ENCODE data around the gene RRP7A. TPM values are rescaled to one million over a fixed set of nuclear protein-coding genes. Genes with fewer than 3 reads are reported as not detected.

Gene RRP7A
- total and polyA plus RNA-seq, 12 donors = 20.8 to 35.2 (median 26.1) TPM

DNA sequence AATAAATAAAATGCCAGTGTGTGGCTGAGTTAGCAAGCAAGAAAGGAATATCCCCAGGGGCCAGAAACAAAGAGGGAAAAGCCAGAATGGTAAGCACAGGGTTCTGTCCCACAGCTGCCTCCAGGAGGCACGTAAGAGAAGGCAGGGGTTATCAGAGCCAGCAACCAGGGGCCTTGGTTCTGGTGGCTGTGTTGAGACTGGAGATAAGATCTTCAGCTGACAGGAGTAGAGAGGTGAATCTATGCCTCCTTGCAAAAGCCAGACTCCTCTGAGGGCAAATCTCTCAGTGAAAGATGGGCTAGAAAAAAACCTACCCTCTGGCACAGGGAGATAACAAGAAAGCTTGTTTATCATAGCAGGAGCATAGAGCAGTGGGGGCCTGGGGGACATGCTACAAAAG is 57.6 kb downstream of the RRP7A start:
- Histone ChIP-seq H3K27me3 (peaks cover 0 to 63% (median 53%) of the 10 kb centered on the region in 7 donors), H3K27ac (no peak overlapping the region), H3K4me1 (peaks cover 0 to 7% (median 0%) of the 10 kb centered on the region in 9 donors), H3K4me3 (no peak overlapping the region), H3K36me3 (no peaks in the 10 kb centered on the region), H3K9me3 (no peaks in the 10 kb centered on the region)
- TF ChIP-seq, protein P1, sequence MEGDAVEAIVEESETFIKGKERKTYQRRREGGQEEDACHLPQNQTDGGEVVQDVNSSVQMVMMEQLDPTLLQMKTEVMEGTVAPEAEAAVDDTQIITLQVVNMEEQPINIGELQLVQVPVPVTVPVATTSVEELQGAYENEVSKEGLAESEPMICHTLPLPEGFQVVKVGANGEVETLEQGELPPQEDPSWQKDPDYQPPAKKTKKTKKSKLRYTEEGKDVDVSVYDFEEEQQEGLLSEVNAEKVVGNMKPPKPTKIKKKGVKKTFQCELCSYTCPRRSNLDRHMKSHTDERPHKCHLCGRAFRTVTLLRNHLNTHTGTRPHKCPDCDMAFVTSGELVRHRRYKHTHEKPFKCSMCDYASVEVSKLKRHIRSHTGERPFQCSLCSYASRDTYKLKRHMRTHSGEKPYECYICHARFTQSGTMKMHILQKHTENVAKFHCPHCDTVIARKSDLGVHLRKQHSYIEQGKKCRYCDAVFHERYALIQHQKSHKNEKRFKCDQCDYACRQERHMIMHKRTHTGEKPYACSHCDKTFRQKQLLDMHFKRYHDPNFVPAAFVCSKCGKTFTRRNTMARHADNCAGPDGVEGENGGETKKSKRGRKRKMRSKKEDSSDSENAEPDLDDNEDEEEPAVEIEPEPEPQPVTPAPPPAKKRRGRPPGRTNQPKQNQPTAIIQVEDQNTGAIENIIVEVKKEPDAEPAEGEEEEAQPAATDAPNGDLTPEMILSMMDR (IDR thresholded peaks at IDR 0.05) = no peak
- intact Hi-C loops (cut with DNase I) = no loop called here
- WGBS, 2 donors = 48 to 67% methylated on average over 1 of the region's 1 CpG
- no peak for DNase-seq
- ATAC-seq = no peak

DNA sequence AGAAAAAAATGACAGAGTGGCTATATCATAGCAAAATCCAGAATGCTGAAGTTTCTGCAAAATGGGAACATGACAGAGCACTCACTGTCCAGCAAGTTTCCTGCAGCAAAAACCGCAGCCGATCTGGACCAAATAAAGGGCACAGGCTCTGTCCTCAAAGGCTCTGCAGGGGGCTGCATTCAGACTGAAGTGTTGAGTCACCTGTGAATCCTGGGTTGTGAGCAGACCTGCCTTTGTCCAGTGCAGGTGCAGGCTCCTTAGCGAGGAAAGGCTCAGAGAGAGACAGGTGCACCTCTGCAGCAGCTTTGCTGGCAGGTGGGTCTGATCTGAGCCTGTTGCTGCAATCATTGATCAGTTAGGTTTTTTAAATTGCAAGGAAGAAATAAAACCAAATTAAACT is 58.1 kb downstream of the RRP7A start:
- 57 to 62% methylated on average over 3 of the region's 3 CpGs for WGBS, 2 donors
- no peak for ATAC-seq
- intact Hi-C loops (cut with DNase I) = no loop called here
- peaks cover 0 to 66% (median 53%) of the 10 kb centered on the region in 7 donors for H3K27me3 ChIP-seq
- H3K9me3 ChIP-seq = no peaks in the 10 kb centered on the region
- peaks cover 0 to 7% (median 0%) of the 10 kb centered on the region in 9 donors for H3K4me1 ChIP-seq
- no peak overlapping the region for H3K4me3 ChIP-seq
- DNase-seq = no peak
- no peak overlapping the region for H3K27ac ChIP-seq
- TF ChIP-seq, protein P1 (IDR thresholded peaks at IDR 0.05) = no peak
- no peaks in the 10 kb centered on the region for H3K36me3 ChIP-seq

Other genes starting within 250 kb of the RRP7A start
- 10 to 100 TPM; 11.6 to 18.8 (median 15.3) TPM for gene TCF20, start 249.1 kb downstream of the RRP7A start, total RNA-seq
- gene TCF20, start 249.1 kb downstream of the RRP7A start, polyA plus RNA-seq = 1 to 10 TPM; 4.2 to 5.3 TPM
- gene NFAM1, start 87.4 kb downstream of the RRP7A start, total RNA-seq = 1 to 10 TPM in 7 of 10 donors, under 1 TPM in 3; 0.45 to 6.4 (median 1.6) TPM
- under 1 TPM; 0.38 to 0.44 TPM for gene NFAM1, start 87.4 kb downstream of the RRP7A start, polyA plus RNA-seq
- 1 to 10 TPM; 1.7 to 6.1 (median 3.5) TPM for gene SERHL2, start 34.2 kb upstream of the RRP7A start, total RNA-seq
- gene SERHL2, start 34.2 kb upstream of the RRP7A start, polyA plus RNA-seq = 1 to 10 TPM; 1.4 to 4.7 TPM
- 10 to 100 TPM; 27.2 to 42.6 (median 33.6) TPM for gene POLDIP3, start 95.1 kb upstream of the RRP7A start, total RNA-seq
- gene POLDIP3, start 95.1 kb upstream of the RRP7A start, polyA plus RNA-seq = 10 to 100 TPM; 11.9 to 32.6 TPM
- 1 to 10 TPM in 1 of 10 donors, under 1 TPM in 9; 0.32 to 1.2 (median 0.50) TPM for gene ATP5MGL, start 120.8 kb upstream of the RRP7A start, total RNA-seq
- not detected for gene ATP5MGL, start 120.8 kb upstream of the RRP7A start, polyA plus RNA-seq
- gene CYB5R3, start 129.6 kb upstream of the RRP7A start, total RNA-seq = 100 to 1,000 TPM; 261 to 633 (median 312) TPM
- 100 to 1,000 TPM in 1 of 2 donors, 10 to 100 TPM in 1; 91.9 to 303 TPM for gene CYB5R3, start 129.6 kb upstream of the RRP7A start, polyA plus RNA-seq
- gene A4GALT, start 201.1 kb upstream of the RRP7A start, total RNA-seq = 100 to 1,000 TPM in 2 of 10 donors, 10 to 100 TPM in 8; 61.4 to 123 (median 80.6) TPM
- 100 to 1,000 TPM in 1 of 2 donors, 10 to 100 TPM in 1; 95.0 to 167 TPM for gene A4GALT, start 201.1 kb upstream of the RRP7A start, polyA plus RNA-seq

All from heart right ventricle (tissue), 16 donors.